HepG2 (cell line): ENCODE results near the gene EFNA3. TPM values are rescaled to one million over a fixed set of nuclear protein-coding genes. Genes with fewer than 3 reads are reported as not detected.

ENCODE experiments used
- AGO2 ChIP-seq: fragments of 200-400 bp; formaldehyde crosslinking; optimal IDR thresholded peaks from 2 replicates; pipeline ENCODE3; 2017; ENCODE audit warnings: mild to moderate bottlenecking, low read depth, low read length, moderate library complexity
- ELF3 ChIP-seq: IDR thresholded peaks from 2 replicates; pipeline ENCODE4 v1.6.1; 2016; ENCODE audit warnings: missing genetic modification reagents, missing compliant biosample characterization
- FOSL2 ChIP-seq: sonication (generic); formaldehyde crosslinking; IDR thresholded peaks from 2 replicates; pipeline ENCODE4 v1.4.0; 2020; ENCODE audit warnings: missing genetic modification reagents
- HHEX ChIP-seq: IDR thresholded peaks from 2 replicates; pipeline ENCODE4 v1.6.1; 2016; ENCODE audit warnings: control low read depth
- KAT7 ChIP-seq: IDR thresholded peaks from 2 replicates; pipeline ENCODE4 v1.6.1; 2018; ENCODE audit warnings: borderline replicate concordance, missing compliant biosample characterization
- MATR3 ChIP-seq: sonication (generic); formaldehyde crosslinking; IDR thresholded peaks from 2 replicates; pipeline ENCODE4 v1.4.0; 2020; ENCODE audit warnings: missing genetic modification reagents
- MIER2 ChIP-seq: IDR thresholded peaks from 2 replicates; pipeline ENCODE4 v1.6.1; 2016; ENCODE audit warnings: missing biosample characterization, missing genetic modification reagents
- MNT ChIP-seq: fragments of 450-650 bp; IDR thresholded peaks from 2 replicates; pipeline ENCODE4 v1.6.1; 2016
- MTA1 ChIP-seq: sonication (generic); formaldehyde crosslinking; IDR thresholded peaks from 2 replicates; pipeline ENCODE4 v1.4.0; 2020; ENCODE audit warnings: missing genetic modification reagents, mild to moderate bottlenecking, borderline replicate concordance
- ZNF235 ChIP-seq: sonication (generic); formaldehyde crosslinking; IDR thresholded peaks from 2 replicates; pipeline ENCODE4 v1.8.1; 2023; ENCODE audit warnings: mild to moderate bottlenecking, missing genetic modification reagents, borderline replicate concordance
- ZNF441 ChIP-seq: sonication (generic); formaldehyde crosslinking; IDR thresholded peaks from 2 replicates; pipeline ENCODE4 v1.7.0; 2021; ENCODE audit warnings: missing genetic modification reagents, borderline replicate concordance
- ZNF570 ChIP-seq: sonication (generic); formaldehyde crosslinking; IDR thresholded peaks from 2 replicates; pipeline ENCODE4 v1.4.0; 2020; ENCODE audit warnings: mild to moderate bottlenecking, missing genetic modification reagents, borderline replicate concordance
- ZNF577 ChIP-seq: sonication (generic); formaldehyde crosslinking; IDR thresholded peaks from 2 replicates; pipeline ENCODE4 v1.4.0; 2020; ENCODE audit warnings: mild to moderate bottlenecking, low read depth, missing genetic modification reagents, borderline replicate concordance
- polyA plus RNA-seq, 8 experiments: library from polyadenylated mRNA; depleted of rRNA in 3 of 8; stranded (reverse) in 7 of 8; unstranded in 1 of 8; fragments of >200 nt; fragmentation: Illumina TruSeq in 4 of 8; extraction: Trizol in 4 of 8; gene quantifications; 2 replicates each; pipeline versions ENCODE4 v1.2.1 to v1.2.3, GENCODE V29; 2011 to 2016; ENCODE audit warnings: low read depth in 4 of 8, missing spikeins in 1 of 8, mixed read lengths in 1 of 8; ENCODE audit not compliant: insufficient read depth in 1 of 8
- total RNA-seq, 5 experiments: library from RNA; depleted of rRNA; stranded (reverse); fragments of >200 nt; fragmentation: Illumina TruSeq; extraction: Trizol; gene quantifications; 2 replicates each; pipeline ENCODE4 v1.2.3, GENCODE V29; 2016; ENCODE audit warnings: low read depth in 1 of 5
- TF ChIP-seq, protein P1 (sequence below): sonication (generic); formaldehyde crosslinking; IDR thresholded peaks from 2 replicates; pipeline ENCODE4 v1.4.0; 2020; ENCODE audit warnings: missing genetic modification reagents
- TF ChIP-seq, protein P2 (sequence below): sonication (generic); formaldehyde crosslinking; IDR thresholded peaks from 2 replicates; pipeline ENCODE4 v1.4.0; 2020; ENCODE audit warnings: missing genetic modification reagents, borderline replicate concordance
- TF ChIP-seq, protein P3 (sequence below): IDR thresholded peaks from 2 replicates; pipeline ENCODE4 v1.6.1; 2016; ENCODE audit warnings: control low read depth
- TF ChIP-seq, protein P4 (sequence below): sonication (generic); formaldehyde crosslinking; IDR thresholded peaks from 2 replicates; pipeline ENCODE4 v1.5.1; 2020; ENCODE audit warnings: missing genetic modification reagents, mild to moderate bottlenecking, borderline replicate concordance

EFNA3 gene
- total and polyA plus RNA-seq, 2 of the 13 experiments (the other 11 are each of a cell fraction or from before 2014, with no cell fraction given): 1.0 to 5.7 TPM

- TF ChIP-seq MNT (no peak), ELF3 (CRISPR knock-in tag) (peak; percentile 72), MIER2 (0 out of 2 replicates have a peak, but pooled peaks have one; percentile 13), ZNF577 (CRISPR knock-in tag) (no peak), ZNF441 (no peak), ZNF235 (CRISPR knock-in tag) (no peak; the same call in 1 of the 2 replicates), KAT7 (CRISPR knock-in tag) (peak; percentile 78; the same call in 1 of the 2 replicates), AGO2 (no peak), FOSL2 (peak; percentile 22; the same call in 1 of the 2 replicates), MTA1 (CRISPR knock-in tag) (peak; percentile 82), ZNF570 (CRISPR knock-in tag) (no peak), MATR3 (CRISPR knock-in tag) (no peak), HHEX (CRISPR knock-in tag) (no peak)
- TF ChIP-seq, protein P1, sequence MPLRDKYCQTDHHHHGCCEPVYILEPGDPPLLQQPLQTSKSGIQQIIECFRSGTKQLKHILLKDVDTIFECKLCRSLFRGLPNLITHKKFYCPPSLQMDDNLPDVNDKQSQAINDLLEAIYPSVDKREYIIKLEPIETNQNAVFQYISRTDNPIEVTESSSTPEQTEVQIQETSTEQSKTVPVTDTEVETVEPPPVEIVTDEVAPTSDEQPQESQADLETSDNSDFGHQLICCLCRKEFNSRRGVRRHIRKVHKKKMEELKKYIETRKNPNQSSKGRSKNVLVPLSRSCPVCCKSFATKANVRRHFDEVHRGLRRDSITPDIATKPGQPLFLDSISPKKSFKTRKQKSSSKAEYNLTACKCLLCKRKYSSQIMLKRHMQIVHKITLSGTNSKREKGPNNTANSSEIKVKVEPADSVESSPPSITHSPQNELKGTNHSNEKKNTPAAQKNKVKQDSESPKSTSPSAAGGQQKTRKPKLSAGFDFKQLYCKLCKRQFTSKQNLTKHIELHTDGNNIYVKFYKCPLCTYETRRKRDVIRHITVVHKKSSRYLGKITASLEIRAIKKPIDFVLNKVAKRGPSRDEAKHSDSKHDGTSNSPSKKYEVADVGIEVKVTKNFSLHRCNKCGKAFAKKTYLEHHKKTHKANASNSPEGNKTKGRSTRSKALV (CRISPR knock-in tag): peak; percentile 88
- TF ChIP-seq, protein P2, sequence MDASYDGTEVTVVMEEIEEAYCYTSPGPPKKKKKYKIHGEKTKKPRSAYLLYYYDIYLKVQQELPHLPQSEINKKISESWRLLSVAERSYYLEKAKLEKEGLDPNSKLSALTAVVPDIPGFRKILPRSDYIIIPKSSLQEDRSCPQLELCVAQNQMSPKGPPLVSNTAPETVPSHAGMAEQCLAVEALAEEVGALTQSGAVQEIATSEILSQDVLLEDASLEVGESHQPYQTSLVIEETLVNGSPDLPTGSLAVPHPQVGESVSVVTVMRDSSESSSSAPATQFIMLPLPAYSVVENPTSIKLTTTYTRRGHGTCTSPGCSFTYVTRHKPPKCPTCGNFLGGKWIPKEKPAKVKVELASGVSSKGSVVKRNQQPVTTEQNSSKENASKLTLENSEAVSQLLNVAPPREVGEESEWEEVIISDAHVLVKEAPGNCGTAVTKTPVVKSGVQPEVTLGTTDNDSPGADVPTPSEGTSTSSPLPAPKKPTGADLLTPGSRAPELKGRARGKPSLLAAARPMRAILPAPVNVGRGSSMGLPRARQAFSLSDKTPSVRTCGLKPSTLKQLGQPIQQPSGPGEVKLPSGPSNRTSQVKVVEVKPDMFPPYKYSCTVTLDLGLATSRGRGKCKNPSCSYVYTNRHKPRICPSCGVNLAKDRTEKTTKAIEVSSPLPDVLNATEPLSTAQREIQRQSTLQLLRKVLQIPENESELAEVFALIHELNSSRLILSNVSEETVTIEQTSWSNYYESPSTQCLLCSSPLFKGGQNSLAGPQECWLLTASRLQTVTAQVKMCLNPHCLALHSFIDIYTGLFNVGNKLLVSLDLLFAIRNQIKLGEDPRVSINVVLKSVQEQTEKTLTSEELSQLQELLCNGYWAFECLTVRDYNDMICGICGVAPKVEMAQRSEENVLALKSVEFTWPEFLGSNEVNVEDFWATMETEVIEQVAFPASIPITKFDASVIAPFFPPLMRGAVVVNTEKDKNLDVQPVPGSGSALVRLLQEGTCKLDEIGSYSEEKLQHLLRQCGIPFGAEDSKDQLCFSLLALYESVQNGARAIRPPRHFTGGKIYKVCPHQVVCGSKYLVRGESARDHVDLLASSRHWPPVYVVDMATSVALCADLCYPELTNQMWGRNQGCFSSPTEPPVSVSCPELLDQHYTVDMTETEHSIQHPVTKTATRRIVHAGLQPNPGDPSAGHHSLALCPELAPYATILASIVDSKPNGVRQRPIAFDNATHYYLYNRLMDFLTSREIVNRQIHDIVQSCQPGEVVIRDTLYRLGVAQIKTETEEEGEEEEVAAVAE: no peak
- TF ChIP-seq, protein P3, sequence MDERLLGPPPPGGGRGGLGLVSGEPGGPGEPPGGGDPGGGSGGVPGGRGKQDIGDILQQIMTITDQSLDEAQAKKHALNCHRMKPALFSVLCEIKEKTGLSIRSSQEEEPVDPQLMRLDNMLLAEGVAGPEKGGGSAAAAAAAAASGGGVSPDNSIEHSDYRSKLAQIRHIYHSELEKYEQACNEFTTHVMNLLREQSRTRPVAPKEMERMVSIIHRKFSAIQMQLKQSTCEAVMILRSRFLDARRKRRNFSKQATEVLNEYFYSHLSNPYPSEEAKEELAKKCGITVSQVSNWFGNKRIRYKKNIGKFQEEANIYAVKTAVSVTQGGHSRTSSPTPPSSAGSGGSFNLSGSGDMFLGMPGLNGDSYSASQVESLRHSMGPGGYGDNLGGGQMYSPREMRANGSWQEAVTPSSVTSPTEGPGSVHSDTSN (CRISPR knock-in tag): no peak
- TF ChIP-seq, protein P4, sequence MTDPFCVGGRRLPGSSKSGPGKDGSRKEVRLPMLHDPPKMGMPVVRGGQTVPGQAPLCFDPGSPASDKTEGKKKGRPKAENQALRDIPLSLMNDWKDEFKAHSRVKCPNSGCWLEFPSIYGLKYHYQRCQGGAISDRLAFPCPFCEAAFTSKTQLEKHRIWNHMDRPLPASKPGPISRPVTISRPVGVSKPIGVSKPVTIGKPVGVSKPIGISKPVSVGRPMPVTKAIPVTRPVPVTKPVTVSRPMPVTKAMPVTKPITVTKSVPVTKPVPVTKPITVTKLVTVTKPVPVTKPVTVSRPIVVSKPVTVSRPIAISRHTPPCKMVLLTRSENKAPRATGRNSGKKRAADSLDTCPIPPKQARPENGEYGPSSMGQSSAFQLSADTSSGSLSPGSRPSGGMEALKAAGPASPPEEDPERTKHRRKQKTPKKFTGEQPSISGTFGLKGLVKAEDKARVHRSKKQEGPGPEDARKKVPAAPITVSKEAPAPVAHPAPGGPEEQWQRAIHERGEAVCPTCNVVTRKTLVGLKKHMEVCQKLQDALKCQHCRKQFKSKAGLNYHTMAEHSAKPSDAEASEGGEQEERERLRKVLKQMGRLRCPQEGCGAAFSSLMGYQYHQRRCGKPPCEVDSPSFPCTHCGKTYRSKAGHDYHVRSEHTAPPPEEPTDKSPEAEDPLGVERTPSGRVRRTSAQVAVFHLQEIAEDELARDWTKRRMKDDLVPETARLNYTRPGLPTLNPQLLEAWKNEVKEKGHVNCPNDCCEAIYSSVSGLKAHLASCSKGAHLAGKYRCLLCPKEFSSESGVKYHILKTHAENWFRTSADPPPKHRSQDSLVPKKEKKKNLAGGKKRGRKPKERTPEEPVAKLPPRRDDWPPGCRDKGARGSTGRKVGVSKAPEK (CRISPR knock-in tag): no peak
Measured at GRCh38 chr1:155050560-155051341, 27.9 kb upstream of the EFNA3 start, which contains the start of gene ADAM15 (continued).
